Esophagus squamous epithelium (tissue), 4 donors: Measurements from ENCODE around the gene NLRP12.

ENCODE experiments used
- CTCF ChIP-seq, 6 experiments: fragments of 450-650 bp in 4 of 6; fragments of 200-600 bp in 2 of 6; sonication (generic) in 2 of 6; IDR thresholded peaks; one replicate each; pipeline ENCODE4 v1.5.1; 2016 to 2019; ENCODE audit warnings: antibody characterized with exemption in 6 of 6, mild to moderate bottlenecking in 4 of 6, moderate library complexity in 4 of 6
- POLR2A ChIP-seq, 4 donors: fragments of 450-650 bp; IDR thresholded peaks; one replicate each; pipeline ENCODE4 v1.6.1; 2017; ENCODE audit warnings: antibody characterized with exemption in 4 of 4, mild to moderate bottlenecking in 4 of 4, moderate library complexity in 3 of 4

GRCh38 chr19:53785196-53785889, 38.8 kb downstream of the NLRP12 start:
- no peak for TF ChIP-seq POLR2A (IDR thresholded peaks at IDR 0.05)
- no peak for TF ChIP-seq CTCF (IDR thresholded peaks at IDR 0.05)
